GM21723 (cell line): ENCODE measurements around the gene NPTX1.

Source experiments
- ATAC-seq: cut with Tn5 transposase; IDR thresholded peaks from one replicate; pipeline ENCODE4 v1.9.1; 2021; ENCODE audit warnings: mild to moderate bottlenecking, moderate library complexity; ENCODE audit not compliant: unreplicated experiment

NPTX1 gene

DNA sequence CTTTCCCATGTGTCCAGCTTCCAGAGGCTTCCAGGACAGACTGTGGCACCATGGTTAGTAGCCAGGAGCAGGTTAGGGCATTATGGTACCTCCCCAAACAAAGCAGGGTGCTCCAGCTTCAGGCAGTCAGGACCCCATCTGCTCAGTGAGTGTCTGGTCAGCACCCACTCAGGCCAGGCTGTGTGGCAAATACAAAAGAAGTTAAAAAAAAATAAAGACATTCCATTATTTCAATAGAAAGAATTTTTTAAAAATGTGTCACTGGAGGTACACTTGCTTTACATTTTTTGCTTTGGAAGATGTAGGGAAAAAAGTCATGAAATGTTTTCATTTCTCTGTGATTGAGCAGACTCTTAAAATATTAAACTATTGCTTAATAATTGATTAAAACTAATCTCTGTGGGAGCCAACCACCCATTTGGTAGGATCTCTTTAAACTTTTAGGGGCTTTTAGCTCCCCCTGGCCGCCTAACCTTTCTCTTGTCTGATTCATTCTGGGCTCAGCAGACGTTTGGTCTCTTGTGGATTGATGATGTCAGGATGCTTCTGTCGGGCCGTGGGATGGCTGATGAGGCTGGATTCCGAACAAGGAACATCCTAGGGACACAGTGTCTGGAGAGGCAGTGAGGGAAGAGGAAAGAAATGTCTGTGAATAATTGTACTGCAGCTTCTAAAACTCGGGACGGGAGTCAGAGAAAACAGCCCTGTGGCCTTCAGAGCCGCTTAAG lies 28.4 kb upstream of the NPTX1 start:
- ATAC-seq = no peak

DNA sequence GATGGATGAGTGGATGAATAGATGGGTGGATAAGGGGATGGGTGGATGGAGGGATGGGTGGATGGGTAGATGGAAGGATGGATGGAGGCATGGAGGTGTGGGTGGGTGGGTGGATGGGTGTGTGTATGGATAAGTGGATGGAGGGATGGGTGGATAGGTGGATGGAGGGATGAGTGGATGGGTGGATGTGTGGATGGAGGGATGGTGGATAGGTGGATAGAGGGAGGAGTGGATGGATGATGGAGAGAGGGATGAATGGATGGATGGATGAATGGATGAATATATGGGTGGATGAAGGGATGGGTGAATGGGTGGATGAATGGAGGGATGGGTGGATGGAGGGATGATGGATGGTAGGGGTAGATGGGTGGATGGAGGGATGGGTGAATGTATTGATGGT lies 27.5 kb upstream of the NPTX1 start:
- ATAC-seq = no peak

DNA sequence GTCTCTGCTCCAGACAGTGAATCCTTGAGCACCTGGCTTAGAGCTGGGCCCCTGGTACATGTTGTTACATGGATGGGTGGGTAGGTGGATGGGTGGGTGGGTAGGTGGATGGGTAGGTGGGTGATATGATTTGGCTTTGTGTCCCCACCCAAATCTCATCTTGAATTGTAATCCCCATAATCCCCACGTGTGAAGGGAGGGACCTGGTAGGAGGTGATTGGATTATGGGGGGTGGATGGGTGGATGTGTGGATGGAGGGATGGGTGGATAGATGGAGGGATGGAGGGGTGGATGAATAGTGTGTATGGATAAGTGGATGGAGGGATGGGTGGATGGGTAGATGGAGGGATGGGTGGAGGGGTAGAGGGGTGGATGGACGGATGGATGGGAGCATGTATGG lies 26.6 kb upstream of the NPTX1 start:
- ATAC-seq = no peak

DNA sequence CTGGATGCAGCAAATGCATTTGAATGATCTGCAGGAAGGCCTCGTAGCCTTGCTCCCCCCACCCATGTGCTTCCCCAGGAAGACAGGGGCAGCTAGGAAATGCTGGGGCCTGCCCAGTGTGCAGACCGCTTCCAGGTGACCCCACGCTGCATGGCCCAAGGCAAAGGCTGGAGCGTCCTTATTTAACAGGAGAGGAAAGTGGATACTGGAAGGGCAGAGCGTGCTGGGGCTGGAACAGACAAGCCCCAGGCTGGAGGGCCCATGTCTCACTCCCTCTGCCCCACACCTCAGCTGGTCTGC lies 26.1 kb upstream of the NPTX1 start:
- ATAC-seq = no peak

DNA sequence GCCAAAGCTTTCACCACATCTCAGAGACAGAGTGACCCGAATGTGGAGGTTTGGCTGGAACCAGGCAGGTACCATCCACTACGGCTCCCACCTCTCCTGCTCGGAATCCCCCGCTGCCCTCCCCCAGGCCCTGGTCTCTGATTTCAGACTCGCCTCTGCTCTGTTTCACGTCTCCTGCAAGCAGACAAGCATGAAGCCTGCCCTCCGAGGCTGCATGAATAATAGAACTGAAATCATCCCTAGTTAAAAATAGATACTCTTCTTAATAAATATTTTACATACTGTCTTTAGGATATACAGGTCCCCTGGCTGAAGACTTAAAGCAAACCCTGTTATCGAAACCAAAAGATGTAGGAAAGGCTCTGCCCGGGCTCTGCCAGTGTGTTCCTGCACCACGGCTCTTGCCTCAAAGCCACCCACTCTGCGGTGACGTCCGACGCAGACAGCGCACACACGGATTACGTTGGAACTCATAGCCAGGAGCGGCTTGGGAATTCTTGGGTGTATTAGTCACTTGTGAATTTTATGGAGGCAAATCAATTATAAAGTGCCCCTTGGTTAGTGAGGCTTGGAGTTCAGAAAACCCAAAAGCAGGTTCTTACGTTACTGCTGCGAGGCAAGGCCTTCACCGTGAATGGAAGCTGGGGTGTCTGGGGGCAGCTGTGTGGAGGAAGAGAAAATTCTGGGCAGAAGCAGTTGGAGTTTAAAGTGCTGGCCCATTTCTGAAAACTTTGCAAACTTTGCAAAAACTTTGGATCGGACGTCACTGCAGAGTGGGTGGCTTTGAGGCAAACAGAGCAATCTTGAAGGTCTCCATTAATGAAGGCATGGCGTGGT lies 25.6 kb upstream of the NPTX1 start:
- no peak for ATAC-seq

DNA sequence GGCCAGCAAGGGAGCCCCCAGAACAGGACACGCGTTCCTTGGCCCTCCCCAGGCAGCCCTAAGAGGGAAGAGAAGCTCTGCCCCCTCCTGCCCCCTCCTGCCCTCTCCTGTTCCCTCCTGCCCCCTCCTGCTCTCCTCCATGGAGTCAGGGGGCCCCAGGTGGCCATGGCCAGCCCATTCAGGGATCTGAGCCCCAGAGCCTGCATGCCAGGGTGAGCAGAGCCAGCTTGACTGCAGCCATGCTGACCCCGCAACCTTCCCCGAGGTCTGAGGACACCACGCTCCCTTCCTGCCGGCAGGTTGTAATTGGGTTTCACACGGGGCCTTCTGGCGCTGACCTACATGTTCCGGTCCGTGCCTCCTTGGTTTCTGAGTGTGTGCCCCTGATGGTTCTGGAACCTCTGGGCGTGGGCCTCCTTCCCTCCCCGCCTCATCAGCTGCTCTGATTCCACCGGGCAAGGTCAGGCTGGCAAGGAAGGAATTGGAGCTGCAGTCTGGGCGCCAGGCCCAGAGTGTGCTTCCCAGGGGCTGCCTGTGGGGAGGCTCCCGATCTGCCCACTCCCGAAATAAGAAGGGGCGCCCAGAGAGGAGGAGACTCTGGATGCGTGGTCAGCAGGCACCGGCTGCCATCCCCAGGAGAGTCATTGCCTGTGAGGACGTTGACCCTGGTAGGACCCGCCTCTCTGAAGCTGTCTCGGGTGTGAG lies 23.7 kb upstream of the NPTX1 start:
- ATAC-seq = no peak

DNA sequence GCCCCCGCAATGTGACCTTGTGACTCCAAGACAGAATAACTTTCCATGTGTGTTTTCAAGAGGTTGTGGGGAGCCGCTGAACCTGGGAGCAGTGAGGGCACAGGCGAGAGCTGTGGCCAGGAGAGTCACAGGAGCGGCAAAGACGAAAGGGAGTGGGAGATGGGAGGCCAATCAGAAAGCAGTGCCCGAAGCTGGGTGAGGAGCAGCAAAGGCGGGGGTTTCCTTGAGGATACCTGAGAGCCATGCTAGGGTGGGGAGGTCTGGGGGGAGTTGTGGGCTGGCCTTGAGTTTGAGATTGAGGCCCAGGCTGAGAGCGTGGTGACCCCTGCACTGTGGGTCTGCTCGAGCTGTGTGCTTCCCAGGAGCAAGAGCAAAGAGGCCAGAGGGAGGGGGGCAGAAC lies 23.2 kb upstream of the NPTX1 start:
- no peak for ATAC-seq

DNA sequence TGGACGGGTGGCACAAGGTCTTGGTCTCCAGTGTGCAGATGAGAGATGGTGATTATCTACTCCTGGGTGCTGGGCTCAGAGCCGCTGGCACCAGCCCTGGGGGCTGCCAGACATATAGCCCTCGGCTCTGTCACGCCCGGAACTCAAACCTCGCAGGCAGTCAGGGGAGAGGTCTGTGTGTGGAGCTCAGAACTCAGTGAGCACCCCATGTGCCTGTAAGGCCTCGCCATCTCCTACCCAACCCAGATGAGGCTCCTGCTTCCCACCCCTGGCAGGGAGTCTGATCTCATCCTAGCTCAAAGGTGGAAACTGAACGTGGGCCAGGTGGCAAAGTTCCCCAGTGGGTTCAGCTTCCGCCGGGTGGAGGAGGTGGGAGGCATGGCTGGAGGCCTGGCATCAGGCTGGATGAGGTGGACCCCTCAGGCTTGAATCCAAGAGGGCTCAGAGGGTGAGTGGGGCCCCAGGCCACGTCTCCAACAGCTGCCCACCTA lies 22.6 kb upstream of the NPTX1 start:
- no peak for ATAC-seq

DNA sequence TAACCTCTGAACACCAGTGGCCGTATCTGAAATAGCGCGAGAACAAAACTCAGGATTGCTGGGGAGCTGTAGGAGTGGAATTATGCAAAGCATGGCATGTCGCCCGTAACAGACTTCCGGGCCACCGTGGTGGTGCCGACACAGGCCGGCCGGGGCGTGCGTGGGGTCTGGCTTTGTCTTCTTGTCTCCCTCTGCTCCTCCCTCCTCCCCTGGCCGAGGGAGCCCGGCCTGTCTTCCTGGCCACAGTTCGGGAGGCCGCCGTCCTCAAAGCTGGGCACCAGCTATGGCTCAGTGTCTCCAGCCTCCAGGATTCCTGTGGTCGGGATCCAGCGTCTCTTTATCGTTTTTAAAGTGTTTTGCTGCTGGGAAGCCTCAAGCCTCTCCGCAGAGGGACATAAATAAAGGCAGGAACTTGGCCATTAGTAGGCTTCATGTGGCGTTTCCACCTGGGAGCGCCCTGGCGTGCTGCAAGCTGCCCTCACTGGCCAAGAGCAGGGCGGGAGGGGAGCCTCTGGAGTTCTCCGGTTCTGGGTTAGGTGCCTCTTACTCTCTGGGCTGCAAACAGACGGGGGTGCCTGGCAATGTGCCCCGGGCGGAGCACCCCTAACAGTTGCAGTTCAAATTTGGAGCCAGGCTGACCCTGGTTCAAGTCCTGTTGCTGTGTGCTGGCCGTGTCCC lies 22.0 kb upstream of the NPTX1 start:
- ATAC-seq = no peak

DNA sequence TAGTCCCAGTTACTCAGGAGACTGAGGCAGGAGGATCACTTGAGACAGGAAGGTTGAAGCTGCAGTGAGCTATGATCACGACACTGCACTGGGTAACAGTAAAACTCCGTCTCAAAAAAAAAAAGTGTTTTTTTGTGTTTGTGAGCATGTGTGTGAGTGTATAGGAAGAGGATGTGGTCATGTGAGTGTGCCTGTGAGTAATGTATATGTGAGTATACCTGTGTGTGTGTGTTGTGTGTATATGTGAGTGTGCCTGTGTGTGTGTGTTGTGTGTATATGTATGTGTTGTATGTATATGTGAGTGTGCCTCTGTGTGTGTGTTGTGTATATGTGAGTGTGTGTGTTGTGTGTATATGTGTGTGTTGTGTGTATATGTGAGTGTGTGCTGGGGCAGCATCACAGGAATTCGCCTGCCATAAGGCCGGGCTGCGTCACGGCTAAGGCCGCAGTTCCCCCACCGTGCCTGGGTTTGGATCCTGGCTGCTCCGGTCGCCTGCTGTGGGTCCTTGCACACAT lies 21.4 kb upstream of the NPTX1 start:
- ATAC-seq = no peak

DNA sequence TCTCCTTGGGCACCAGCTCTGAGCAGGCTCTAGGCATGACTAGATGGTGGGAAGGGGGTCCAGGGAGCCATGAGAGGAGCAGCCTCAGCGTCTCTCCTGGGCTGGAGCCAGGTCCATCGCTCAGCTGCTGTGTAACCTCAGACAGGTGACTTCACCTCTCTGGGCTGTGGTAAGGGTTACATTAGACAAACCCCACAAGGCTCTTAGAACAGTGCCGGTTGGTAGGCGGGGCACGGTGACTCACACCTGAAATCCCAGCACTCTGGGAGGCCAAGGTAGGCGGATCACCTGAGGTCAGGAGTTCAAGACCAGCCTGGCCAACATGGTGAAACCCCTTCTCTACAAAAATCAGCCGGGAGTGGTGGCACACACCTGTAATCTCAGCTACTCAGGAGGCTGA lies 18.1 kb upstream of the NPTX1 start:
- no peak for ATAC-seq

DNA sequence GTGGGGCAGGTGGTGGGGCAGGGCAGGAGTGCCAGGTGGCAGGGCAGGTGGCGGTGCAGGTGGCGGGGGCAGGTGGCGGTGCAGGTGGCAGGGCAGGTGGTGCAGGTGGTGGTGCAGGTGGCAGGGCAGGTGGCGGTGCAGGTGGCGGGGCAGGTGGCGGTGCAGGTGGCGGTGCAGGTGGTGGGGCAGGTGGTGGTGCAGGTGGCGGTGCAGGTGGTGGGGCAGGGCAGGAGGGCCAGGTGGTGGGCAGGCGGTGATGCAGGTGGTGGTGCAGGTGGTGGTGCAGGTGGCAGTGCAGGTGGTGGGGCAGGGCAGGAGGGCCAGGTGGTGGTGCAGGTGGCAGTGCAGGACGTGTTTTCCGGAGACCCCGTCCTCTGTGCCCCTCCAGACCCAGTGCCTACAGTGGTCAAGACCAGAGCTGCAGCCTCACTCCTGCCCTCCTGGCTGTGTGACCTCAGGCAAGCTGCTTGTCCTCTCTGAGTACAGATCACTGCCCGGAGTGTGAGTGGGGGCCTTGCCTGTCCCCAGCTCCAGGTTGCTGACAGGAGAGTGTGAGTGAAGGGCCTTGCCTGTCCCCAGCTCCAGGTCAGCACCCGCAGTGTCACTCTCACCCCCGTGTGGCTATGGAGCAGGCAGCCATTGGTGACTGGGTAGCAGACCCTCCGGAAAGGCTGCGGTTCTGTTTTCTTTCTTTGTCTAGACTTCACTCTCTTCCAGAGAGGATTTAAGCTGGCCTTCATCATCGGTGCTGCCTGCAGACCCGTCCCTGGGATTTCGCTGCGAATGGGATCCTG lies 16.1 kb upstream of the NPTX1 start:
- no peak for ATAC-seq

DNA sequence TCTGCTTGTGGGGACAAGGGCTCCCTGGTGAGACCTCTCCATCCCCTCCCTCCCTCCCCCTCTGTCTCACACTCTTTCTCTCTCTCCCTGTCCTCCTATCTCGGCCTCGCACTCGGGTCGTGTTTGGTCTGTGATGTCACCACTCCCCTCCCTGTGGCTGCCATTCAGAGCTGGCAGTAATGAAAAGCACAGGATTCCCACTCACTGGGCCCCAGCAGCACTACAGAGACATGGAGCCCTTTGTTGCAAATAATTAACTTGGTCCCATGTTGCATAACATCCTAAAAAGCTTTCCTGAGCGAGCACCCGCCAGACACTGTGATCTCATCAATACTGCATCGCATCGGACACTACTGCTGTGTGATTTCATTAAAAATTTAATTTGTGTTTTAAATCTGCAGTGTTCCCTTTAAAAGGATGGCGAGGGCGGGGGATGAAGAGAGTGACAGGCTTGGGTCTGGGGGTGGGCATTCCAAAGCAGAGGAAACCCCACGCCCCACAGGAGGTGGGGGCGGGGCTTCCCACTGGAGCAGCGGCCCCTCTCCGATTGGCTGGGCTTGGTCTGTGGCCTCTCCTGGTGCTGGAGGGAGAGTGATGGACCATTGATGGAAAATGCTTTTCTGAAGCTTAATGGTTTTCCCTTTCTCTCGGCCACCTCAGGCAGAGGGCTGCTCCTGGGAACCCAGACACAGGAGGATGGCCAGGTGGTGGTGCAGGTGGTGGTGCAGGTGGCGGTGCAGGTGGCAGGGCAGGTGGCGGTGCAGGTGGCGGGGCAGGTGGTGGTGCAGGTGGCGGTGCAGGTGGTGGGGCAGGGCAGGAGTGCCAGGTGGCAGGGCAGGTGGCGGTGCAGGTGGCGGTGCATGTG lies 15.3 kb upstream of the NPTX1 start:
- no peak for ATAC-seq

DNA sequence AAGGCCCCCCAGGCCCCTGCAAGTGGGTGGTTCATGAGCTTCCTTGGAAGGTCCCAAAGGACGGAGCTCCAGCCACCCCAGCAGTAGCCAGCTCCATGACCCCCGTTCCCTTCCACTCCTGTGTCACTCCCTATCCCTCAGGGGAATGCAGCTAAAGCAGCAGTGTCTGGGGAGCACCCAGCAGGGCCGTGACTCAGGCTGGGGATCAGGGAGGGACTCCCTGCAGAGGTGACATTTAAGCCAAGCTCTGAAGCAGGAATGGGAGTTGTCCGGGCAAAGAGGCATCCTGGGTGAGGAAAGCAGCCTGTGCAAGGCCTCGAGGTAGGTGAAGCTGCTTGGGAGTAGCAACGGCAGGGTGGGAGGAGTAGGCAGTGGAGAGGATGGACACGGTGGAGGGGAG lies 11.1 kb upstream of the NPTX1 start:
- no peak for ATAC-seq

DNA sequence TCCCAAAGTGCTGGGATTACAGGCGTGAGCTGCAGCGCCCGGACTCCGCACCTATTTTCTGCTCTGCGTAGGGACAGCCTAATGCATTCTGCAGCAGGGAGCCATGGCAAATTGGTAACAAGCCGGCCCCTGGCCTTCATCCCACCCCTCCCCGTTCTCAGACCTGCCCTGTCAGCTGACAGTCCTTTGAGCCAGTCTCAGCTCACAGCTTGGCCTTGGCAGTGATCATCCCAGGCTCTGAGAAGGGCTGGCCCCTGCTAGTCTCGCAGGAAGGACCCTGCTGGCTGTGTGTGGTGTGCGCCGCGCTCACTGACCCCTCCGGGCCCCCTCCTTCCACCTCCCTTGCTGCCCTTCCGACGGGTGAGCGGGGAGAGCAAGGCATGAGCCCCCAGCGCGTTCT lies 10.3 kb upstream of the NPTX1 start:
- ATAC-seq = no peak

DNA sequence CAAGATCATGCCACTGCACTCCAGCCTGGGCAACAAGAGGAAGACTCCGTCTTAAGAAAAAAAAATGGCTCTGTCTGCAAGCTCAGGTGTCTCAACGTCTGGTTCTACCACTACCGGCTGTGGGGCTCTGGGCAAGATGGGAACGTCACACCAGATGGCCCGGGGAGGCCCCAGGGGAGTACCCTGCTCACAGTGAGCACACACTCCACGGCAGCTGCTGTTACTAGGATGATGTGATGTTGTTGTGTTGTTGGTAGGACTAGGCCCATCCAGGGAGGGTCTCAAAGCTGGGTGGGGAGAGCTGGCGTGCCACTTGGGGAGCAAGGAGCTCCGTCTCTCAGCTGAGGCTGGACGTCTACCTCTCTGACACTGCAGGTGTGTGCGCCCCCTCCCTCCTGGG lies 9.4 kb upstream of the NPTX1 start:
- ATAC-seq = no peak

DNA sequence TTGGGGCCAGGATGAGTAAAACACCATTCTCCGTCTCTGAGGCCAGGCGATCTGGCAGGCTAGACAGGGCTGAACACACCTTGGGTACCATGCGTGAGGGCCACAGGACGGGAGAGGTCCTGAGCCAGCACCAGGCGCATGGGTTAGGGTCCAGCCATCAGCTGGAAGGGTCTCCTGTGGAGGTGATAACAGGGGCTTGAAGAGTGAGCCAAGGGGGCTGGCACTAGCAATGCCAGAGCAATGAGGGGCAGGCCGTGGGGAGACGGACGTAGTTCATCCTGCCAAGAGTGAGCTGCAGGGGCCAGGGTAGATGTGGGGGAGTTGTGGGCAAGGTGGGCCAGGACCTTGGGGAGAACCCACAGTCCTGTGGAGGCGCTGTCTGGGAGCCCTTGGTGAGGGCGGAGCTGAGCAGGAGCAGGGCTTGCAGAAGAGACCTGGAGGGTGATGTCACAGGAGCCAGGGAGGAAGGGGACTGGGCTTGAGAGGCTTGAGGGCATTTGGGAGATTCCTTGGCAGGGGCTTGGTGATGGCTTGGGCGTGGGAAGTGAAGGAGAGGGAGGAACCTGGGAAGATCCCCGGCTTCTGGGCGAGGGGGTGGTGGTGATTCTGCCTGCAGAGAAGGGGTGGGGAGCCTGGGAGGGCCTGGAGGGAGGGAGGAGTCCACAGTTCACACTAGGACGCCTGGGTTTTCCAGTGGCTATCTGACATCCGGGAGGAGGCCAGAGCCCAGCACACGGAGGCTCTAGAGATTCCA lies 6.3 kb upstream of the NPTX1 start:
- no peak for ATAC-seq

DNA sequence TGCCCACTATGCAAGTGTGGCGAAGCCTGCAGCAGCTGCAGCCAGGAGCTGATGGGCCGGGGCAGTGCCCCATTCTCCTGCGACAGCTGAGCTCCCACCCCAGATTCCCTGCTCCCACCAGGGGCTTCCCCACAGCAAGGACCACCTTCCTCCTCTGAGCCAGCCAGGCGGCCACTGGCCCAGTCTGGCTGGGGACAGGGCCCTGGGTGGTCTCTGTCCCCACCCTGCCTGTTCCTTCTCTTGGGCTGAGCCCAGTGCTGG lies 5.6 kb upstream of the NPTX1 start:
- ATAC-seq = no peak
